Activated CD4-positive, alpha-beta T cell treated with anti-CD3 and anti-CD28 coated beads for 36 hours (primary cell): ENCODE data around the gene HMGN1. TPM values are rescaled to one million over a fixed set of nuclear protein-coding genes. Genes with fewer than 3 reads are reported as not detected.

Source experiments
- ATAC-seq: fragments of 200-7000 bp; cut with Tn5 transposase; one replicate; pipeline ENCODE4 v1.10.0; 2021; ENCODE audit warnings: mild to moderate bottlenecking, moderate library complexity
- CTCF ChIA-PET: fragments of 350-600 bp; sonication (Branson Sonifier 250); formaldehyde crosslinking; loops from one replicate; lab custom pipeline; 2021; ENCODE audit warnings: antibody characterized with exemption; lab: Charles Lee
- POLR2A ChIA-PET: fragments of 350-600 bp; sonication (Branson Sonifier 250); formaldehyde crosslinking; loops from one replicate; lab custom pipeline; 2021; ENCODE audit warnings: antibody characterized with exemption, inconsistent platforms; lab: Charles Lee
- DNase-seq: peaks from one replicate; pipeline ENCODE4 v3.0.0-alpha.2; 2020
- H3K27ac Mint-ChIP-seq: one replicate; pipeline ENCODE4 v1.8.0; 2021; ENCODE audit warnings: mixed read lengths
- H3K27me3 Mint-ChIP-seq: one replicate; pipeline ENCODE4 v1.8.0; 2021; ENCODE audit warnings: mixed read lengths
- H3K36me3 Mint-ChIP-seq: one replicate; pipeline ENCODE4 v1.8.0; 2021; ENCODE audit warnings: low read depth, mixed read lengths
- H3K4me1 Mint-ChIP-seq: one replicate; pipeline ENCODE4 v1.8.0; 2021; ENCODE audit warnings: mixed read lengths
- H3K4me3 Mint-ChIP-seq: one replicate; pipeline ENCODE4 v1.8.0; 2021; ENCODE audit warnings: mild to moderate bottlenecking, moderate library complexity, mixed read lengths
- H3K9me3 Mint-ChIP-seq: one replicate; pipeline ENCODE4 v1.8.0; 2021; ENCODE audit warnings: low read depth, mixed read lengths
- intact Hi-C, 2 experiments: fragments of 100-400 bp; cut with DNase I in 1 of 2; cut with micrococcal nuclease in 1 of 2; formaldehyde crosslinking; loops; one replicate each; pipeline versions ENCODE4 v1.14.2 to v1.15.1; 2022 to 2024; cut with DNase I, micrococcal nuclease
- total RNA-seq, 2 experiments: library from RNA; stranded (reverse); gene quantifications; one replicate each; pipeline ENCODE4 v1.2.3, GENCODE V29; 2021

Gene HMGN1, protein sequence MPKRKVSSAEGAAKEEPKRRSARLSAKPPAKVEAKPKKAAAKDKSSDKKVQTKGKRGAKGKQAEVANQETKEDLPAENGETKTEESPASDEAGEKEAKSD
- 100 to 1,000 TPM; 335 to 419 TPM for total RNA-seq

DNA sequence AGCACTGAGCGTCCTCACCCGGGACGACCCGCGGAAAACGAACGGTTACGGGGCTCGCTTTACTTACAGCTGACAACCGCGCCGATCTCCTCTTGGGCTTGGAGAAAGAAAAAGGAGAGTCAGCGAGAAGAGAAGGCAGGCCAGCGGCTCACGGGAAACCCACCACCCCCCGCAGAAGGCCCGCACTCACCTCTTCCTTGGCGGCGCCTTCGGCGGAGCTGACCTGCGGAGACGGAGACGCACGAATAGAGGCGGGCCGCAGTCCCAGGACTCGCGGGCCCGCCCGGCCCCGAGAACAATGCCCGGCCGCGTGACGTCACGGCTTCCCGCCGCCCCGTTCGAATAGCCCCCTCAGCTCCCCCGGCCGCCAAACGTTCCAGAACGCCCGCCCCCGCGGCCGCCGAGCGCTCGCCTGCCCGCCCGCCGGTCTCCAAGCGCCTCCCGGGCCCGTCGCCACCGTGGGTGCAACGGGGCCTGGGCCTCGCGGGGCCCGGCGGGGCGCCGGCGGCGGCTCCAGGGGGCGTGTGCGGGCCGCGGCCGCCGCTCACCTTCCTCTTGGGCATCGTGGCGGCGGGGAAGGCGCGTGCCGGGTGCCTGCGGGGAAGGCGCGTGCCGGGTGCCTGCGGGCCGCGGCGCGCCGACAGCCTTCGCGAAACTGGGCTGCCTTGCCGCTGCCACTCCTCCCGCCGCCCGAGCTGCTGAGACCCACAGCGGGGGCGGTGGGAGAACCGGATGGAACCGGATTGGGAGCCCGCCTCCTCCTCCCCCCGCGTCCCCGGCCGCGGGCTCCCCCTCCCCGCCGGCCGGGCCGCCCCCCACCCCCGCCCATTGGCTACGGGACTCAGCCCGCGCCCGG, at the start of gene HMGN1:
HMGN1 (minus strand) TSS at position 734 of the 856 bp plus-strand sequence; CDS start at position 563, 171 bp downstream.
- peaks cover 36% of the 10 kb centered on the region for H3K4me1 Mint-ChIP-seq
- CTCF ChIA-PET: interaction anchor here (0.6 to 4.5 kb wide), 4 partner anchors 36 to 57 kb away, joined by 3 to 18 read pairs (median 4); no protein-coding TSS in a partner anchor
- peak within 1 kb of the TSS; percentile 100 for H3K27ac Mint-ChIP-seq
- peaks cover 36% of the 10 kb centered on the region for H3K36me3 Mint-ChIP-seq
- no peaks in the 10 kb centered on the region for H3K27me3 Mint-ChIP-seq
- intact Hi-C loops: loop anchor here (1.0 to 5.0 kb wide), 9 partner anchors 32 to 1981 kb away; partner anchors contain the start of genes PSMG1 (in 2 of the 2), BRWD1 (in 1 of the 2), DYRK1A (in 1 of the 2) and ETS2 (in 1 of the 2)
- DNase-seq (peak; percentile 95), ATAC-seq (peak; percentile 22)
- H3K4me3 Mint-ChIP-seq: peak within 1 kb of the TSS; percentile 92
- POLR2A ChIA-PET: interaction anchor here (0.5 to 2.9 kb wide), 14 partner anchors 10 to 242 kb away, joined by 3 to 19 read pairs (median 4); partner anchors contain the start of genes BRWD1 and PSMG1
- H3K9me3 Mint-ChIP-seq: no peaks in the 10 kb centered on the region

DNA sequence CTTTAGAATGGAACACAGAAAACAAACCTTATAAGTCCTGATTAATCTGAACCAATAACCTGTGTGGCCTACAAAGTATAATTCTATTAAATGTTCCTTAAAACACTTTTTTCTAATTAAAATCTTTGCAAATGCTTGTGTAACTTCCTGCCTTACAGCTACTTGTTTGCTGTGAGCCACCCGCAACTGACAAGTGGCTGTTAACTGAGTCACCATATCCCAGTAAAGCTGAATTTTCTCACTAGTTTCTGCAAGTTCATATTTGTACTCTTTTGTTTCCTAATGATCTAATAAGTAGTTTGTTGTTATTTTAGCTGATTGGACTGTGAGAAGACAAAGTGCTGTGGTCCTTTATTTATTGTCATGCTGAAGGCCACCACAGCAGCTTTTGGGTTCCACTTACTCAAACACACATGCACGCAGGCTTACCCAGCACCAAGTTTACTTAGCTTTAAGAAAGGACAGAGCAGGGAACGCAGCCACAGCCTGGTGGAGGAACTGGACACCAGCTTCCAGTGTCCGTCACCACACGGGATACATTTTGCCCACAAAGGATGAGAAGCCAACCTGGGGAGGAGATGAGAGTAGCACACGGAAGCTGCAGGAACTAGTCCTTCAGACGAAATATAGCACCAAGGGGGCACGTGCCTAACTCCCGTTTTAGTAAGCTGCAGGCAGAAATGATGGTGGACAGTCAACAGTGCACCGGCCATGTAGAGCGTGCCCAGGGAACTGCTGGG, 48.9 kb upstream of the HMGN1 start:
- CTCF ChIA-PET: interaction anchor here (0.5 kb wide), 2 partner anchors 147 to 449 kb away, joined by 3 read pairs; no protein-coding TSS in a partner anchor
- Mint-ChIP-seq H3K27ac (no peak overlapping the region), H3K4me3 (no peak overlapping the region), H3K27me3 (no peaks in the 10 kb centered on the region), H3K4me1 (no peaks in the 10 kb centered on the region), H3K9me3 (no peaks in the 10 kb centered on the region), H3K36me3 (peaks cover 23% of the 10 kb centered on the region)
- intact Hi-C loops: no loop called here
- POLR2A ChIA-PET: interaction anchor here (0.6 kb wide), 1 partner anchor 1257 kb away, joined by 3 read pairs; no protein-coding TSS in a partner anchor
- no peak for DNase-seq
- no peak for ATAC-seq

DNA sequence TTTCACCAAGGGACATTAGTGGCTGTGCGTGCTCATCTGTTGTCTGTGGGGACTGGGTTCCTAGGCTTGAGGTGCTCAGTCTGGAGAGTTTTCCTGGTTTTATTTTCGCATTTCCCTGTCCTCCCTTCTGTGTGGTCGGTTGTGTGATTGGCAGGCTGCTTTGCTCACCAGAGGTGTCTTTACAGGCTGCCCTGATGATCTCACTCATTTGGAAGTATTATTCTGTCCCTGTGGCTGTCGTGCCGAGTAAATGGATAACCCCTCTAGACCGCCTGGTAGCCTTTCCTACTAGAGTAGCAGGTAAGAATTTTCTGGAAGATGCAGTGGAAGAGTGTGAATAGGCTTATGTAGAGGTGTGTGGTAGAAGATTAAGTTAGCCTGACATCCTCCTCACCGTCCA, 44.1 kb upstream of the HMGN1 start:
- intact Hi-C loops: no loop called here
- no peak for DNase-seq
- H3K4me1 Mint-ChIP-seq: peaks cover 12% of the 10 kb centered on the region
- POLR2A ChIA-PET: no interaction called here
- peaks cover 33% of the 10 kb centered on the region for H3K36me3 Mint-ChIP-seq
- CTCF ChIA-PET: no interaction called here
- no peak overlapping the region for H3K4me3 Mint-ChIP-seq
- no peaks in the 10 kb centered on the region for H3K27me3 Mint-ChIP-seq
- no peaks in the 10 kb centered on the region for H3K9me3 Mint-ChIP-seq
- no peak overlapping the region for H3K27ac Mint-ChIP-seq
- no peak for ATAC-seq

DNA sequence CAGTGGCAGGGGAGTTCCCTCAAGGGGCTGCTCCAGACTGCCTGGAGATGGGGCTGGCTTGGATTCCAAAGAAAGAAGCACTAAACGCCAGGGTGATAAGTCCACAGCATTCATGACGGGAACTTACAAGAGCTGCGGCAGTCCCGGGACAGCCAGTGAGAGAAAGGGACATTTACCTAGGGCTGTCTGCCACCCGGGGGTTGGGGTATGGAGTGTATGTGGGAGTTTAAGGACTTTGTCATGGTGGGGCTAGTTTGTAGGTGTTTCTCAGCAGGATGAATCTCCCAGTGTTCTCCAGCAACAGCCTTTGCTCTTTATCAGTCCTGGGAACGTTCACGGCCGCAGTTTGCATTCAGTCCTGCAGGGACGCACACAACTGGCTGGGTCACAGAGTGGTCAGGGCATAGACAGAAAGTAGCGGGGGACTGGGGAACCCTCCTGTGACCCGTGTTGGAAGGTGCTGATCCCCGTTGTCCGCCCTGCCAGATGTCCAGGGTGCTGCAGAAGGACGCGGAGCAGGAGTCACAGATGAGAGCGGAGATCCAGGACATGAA, 41.4 kb upstream of the HMGN1 start:
- peaks cover 26% of the 10 kb centered on the region for H3K36me3 Mint-ChIP-seq

DNA sequence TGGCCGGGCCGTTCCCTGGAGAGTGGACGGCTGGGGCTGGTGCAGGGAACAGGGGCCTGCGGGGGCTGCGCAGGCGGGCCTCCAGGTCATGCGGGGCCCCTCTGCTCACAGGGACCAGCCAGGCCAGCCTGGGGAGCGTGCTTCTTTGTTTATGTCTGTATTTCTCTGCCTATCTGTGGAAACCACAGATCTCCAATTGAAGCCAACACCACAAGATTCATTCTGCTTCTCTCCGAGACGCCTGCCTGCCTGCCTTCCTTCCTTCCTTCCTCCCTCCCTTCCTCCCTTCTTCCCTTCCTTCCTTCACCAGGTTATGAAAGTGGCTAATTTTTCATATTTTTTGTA, 39.9 kb upstream of the HMGN1 start:
- peak overlapping the region; percentile 60 for H3K27ac Mint-ChIP-seq
- no peaks in the 10 kb centered on the region for H3K9me3 Mint-ChIP-seq
- H3K36me3 Mint-ChIP-seq: peaks cover 18% of the 10 kb centered on the region
- peaks cover 25% of the 10 kb centered on the region for H3K4me1 Mint-ChIP-seq
- CTCF ChIA-PET: no interaction called here
- no peak for ATAC-seq
- H3K27me3 Mint-ChIP-seq: no peaks in the 10 kb centered on the region
- intact Hi-C loops: loop anchor here (1.0 to 10.0 kb wide), 10 partner anchors 8 to 884 kb away; partner anchors contain the start of genes PSMG1 (in 2 of the 2), BRWD1 (in 1 of the 2), HMGN1 (in 1 of the 2) and LCA5L (in 1 of the 2)
- H3K4me3 Mint-ChIP-seq: peak overlapping the region; percentile 73
- POLR2A ChIA-PET: no interaction called here
- no peak for DNase-seq

More for the DNA sequence above, 41.4 kb upstream of the HMGN1 start:
- ChIA-PET POLR2A (no interaction called here), CTCF (interaction anchor here (0.8 to 1.2 kb wide), 2 partner anchors 52 to 126 kb away, joined by 3 to 4 read pairs; no protein-coding TSS in a partner anchor)
- ATAC-seq: no peak
- H3K4me1 Mint-ChIP-seq: peaks cover 16% of the 10 kb centered on the region
- no peaks in the 10 kb centered on the region for H3K27me3 Mint-ChIP-seq
- intact Hi-C loops: no loop called here
- no peaks in the 10 kb centered on the region for H3K9me3 Mint-ChIP-seq
- no peak overlapping the region for H3K27ac Mint-ChIP-seq
- H3K4me3 Mint-ChIP-seq: no peak overlapping the region
- DNase-seq: no peak

DNA sequence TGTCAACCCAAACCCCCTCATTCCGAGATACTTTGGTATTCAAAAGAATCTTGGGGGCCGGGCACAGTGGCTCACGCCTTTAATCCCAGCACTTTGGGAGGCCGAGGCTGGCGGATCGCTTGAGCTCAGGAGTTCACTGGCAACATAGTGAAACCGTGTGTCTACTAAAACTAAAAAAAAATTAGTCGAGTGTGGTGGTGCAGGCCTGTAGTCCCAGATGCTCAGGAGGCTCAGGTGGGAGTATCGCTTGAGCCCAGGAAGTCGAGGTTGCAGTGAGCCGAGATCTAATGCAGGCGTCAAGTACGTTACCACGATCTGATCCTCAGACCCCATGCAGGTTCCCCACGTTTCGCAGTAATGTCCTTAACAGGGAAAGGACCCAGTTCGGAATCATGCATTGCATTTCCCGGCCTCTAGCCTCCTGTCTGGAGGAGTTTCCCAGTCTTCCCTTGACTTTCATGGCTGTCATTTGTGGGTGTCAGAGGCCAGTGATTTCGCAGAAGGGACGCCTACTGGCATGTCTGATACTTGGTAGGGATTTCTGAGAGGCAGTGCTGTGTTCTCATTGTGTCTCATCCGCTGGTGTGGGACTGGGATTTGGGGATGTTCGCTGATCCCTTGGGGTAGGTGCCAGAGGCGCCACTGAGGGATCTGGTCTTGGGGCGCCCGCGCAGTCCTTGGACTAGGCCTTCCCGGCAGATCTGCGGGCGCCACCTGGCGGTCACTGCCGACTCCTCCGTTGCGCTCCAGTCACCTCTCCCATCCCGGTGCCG, 39.3 kb upstream of the HMGN1 start:
- intact Hi-C loops: loop anchor here (1.0 to 10.0 kb wide), 10 partner anchors 8 to 883 kb away; partner anchors contain the start of genes PSMG1 (in 2 of the 2), BRWD1 (in 1 of the 2), HMGN1 (in 1 of the 2) and LCA5L (in 1 of the 2)
- Mint-ChIP-seq H3K27me3 (no peaks in the 10 kb centered on the region), H3K36me3 (peaks cover 16% of the 10 kb centered on the region), H3K27ac (peak overlapping the region; percentile 89), H3K4me1 (peaks cover 25% of the 10 kb centered on the region), H3K4me3 (peak overlapping the region; percentile 73), H3K9me3 (no peaks in the 10 kb centered on the region)
- ATAC-seq: peak; percentile 83
- POLR2A ChIA-PET: interaction anchor here (0.9 to 1.5 kb wide), 4 partner anchors 39 to 205 kb away, joined by 3 to 5 read pairs (median 4); partner anchors contain the start of genes HMGN1 and PSMG1
- DNase-seq: peak; percentile 95
- CTCF ChIA-PET: interaction anchor here (0.6 to 1.6 kb wide), 10 partner anchors 14 to 1980 kb away, joined by 3 to 18 read pairs (median 4); partner anchors contain the start of gene HMGN1

DNA sequence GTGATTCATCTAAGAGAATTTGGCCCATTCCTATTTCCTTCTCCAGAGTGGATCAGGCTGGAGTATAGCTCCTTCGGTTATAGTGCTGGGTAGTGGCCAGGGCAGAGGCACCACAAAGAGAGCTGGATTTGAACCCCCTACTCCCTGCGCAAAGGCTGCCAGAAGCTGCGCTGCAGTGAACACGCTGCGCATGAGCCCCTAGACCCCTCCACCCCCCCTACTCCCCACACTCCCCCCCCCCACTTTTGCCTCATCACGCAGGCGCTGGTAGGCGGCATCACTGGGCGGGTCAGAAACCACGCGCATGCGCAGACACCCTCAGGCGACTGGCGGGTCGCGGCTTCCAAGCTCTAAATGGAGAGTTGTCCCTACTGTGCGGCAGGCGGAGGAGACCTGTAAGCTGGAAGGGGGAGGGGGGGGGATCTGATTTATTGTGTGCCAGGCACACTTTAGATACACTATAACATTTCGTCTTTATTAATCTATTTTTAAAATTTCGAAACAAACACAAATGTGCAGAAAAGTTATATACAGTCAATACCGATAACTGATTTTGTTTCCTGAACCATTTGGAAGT, 38.7 kb upstream of the HMGN1 start:
- POLR2A ChIA-PET: interaction anchor here (0.7 to 1.5 kb wide), 5 partner anchors 38 to 576 kb away, joined by 3 to 6 read pairs (median 4); partner anchors contain the start of genes HMGN1 and PSMG1
- no peaks in the 10 kb centered on the region for H3K9me3 Mint-ChIP-seq
- CTCF ChIA-PET: interaction anchor here (0.6 to 1.6 kb wide), 10 partner anchors 14 to 1981 kb away, joined by 3 to 18 read pairs (median 4); partner anchors contain the start of gene HMGN1

DNA sequence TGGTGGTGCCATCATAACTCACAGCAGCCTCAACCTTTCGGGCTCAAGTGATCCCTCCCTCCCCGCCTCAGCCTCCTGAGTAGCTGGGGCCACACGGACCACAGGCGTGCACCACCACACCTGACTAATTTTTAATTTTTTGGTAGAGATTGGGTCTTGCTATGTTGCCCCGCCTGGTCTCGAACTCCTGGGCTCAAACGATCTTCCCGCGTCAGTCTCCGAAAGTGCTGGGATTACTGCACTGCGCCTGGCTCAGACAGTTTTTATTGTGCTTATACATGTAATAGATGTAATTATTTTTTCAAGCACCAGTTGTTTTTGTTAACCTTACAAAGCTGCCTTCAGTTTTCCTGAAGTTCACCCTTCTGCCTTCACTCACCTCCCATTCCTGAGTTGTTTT, 38.0 kb upstream of the HMGN1 start:
- peaks cover 9% of the 10 kb centered on the region for H3K36me3 Mint-ChIP-seq
- H3K27me3 Mint-ChIP-seq: no peaks in the 10 kb centered on the region
- H3K9me3 Mint-ChIP-seq: no peaks in the 10 kb centered on the region
- no peak for DNase-seq
- peak overlapping the region; percentile 89 for H3K27ac Mint-ChIP-seq
- peaks cover 31% of the 10 kb centered on the region for H3K4me1 Mint-ChIP-seq
- ChIA-PET POLR2A (interaction anchor here (1.1 to 1.5 kb wide), 2 partner anchors 46 to 72 kb away, joined by 3 read pairs; no protein-coding TSS in a partner anchor), CTCF (interaction anchor here (1.0 to 1.6 kb wide), 4 partner anchors 33 to 583 kb away, joined by 3 to 18 read pairs (median 4); partner anchors contain the start of gene HMGN1)
- peak overlapping the region; percentile 73 for H3K4me3 Mint-ChIP-seq
- no peak for ATAC-seq
- intact Hi-C loops: loop anchor here (5.0 to 10.0 kb wide), 2 partner anchors 55 to 622 kb away; no protein-coding TSS in a partner anchor

More for the DNA sequence above, 38.7 kb upstream of the HMGN1 start:
- Mint-ChIP-seq H3K36me3 (peaks cover 11% of the 10 kb centered on the region), H3K27me3 (no peaks in the 10 kb centered on the region), H3K4me1 (peaks cover 26% of the 10 kb centered on the region), H3K27ac (peak overlapping the region; percentile 89), H3K4me3 (peak overlapping the region; percentile 73)
- DNase-seq (peak; percentile 94), ATAC-seq (peak; percentile 57)
- intact Hi-C loops: loop anchor here (1.0 to 10.0 kb wide), 10 partner anchors 7 to 883 kb away; partner anchors contain the start of genes PSMG1 (in 2 of the 2), BRWD1 (in 1 of the 2), HMGN1 (in 1 of the 2) and LCA5L (in 1 of the 2)

DNA sequence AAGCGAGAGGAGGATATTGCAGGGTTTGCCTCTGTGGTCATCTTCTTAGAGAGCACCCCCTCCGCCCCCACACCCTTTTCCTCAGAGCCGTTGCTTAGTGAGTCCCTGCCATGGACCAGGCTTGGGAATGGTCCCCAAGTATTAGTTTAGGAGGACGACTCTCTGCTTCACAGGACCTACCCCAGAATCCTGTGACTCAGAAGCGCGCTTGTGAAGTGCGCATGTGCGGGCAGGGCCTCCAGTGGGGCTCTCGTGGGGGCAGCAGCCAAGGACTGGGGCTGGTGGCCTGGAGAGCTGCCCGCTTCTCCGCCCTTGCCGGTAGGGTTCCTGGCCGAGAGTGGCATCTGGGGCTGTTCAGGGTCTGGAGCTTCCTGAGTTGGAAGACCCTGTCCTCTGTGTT, 37.3 kb upstream of the HMGN1 start:
- H3K4me3 Mint-ChIP-seq: peak overlapping the region; percentile 57
- peak; percentile 50 for DNase-seq
- peak overlapping the region; percentile 51 for H3K27ac Mint-ChIP-seq
- POLR2A ChIA-PET: no interaction called here
- H3K9me3 Mint-ChIP-seq: no peaks in the 10 kb centered on the region
- H3K27me3 Mint-ChIP-seq: no peaks in the 10 kb centered on the region
- peaks cover 36% of the 10 kb centered on the region for H3K4me1 Mint-ChIP-seq
- CTCF ChIA-PET: interaction anchor here (1.1 kb wide), 1 partner anchor 30 kb away, joined by 3 read pairs; no protein-coding TSS in a partner anchor
- H3K36me3 Mint-ChIP-seq: peaks cover 7% of the 10 kb centered on the region
- intact Hi-C loops: loop anchor here (5.0 to 10.0 kb wide), 2 partner anchors 56 to 621 kb away; no protein-coding TSS in a partner anchor
- ATAC-seq: no peak
